Retinal pigment epithelial cell (primary cell): ENCODE measurements around the gene DHX15.

Source experiments
- DNase-seq: peaks from one replicate; pipeline ENCODE4 v3.0.0-alpha.2; 2010; ENCODE audit warnings: low read depth
- H3K4me3 ChIP-seq: 2 replicates; pipeline ENCODE4 v1.5.1; 2011; ENCODE audit warnings: mild to moderate bottlenecking, low read length, control low read depth, moderate library complexity
- TF ChIP-seq, protein P1 (sequence below): conservative IDR thresholded peaks from 2 replicates; pipeline ENCODE4 v1.5.1; 2011; ENCODE audit warnings: low read depth, low read length, control low read depth, inconsistent platforms

Gene DHX15

GRCh38 chr4:24601121-24601520 is 16.8 kb upstream of the DHX15 start:
- no peak for DNase-seq
- no peak overlapping the region for H3K4me3 ChIP-seq
- TF ChIP-seq, protein P1, sequence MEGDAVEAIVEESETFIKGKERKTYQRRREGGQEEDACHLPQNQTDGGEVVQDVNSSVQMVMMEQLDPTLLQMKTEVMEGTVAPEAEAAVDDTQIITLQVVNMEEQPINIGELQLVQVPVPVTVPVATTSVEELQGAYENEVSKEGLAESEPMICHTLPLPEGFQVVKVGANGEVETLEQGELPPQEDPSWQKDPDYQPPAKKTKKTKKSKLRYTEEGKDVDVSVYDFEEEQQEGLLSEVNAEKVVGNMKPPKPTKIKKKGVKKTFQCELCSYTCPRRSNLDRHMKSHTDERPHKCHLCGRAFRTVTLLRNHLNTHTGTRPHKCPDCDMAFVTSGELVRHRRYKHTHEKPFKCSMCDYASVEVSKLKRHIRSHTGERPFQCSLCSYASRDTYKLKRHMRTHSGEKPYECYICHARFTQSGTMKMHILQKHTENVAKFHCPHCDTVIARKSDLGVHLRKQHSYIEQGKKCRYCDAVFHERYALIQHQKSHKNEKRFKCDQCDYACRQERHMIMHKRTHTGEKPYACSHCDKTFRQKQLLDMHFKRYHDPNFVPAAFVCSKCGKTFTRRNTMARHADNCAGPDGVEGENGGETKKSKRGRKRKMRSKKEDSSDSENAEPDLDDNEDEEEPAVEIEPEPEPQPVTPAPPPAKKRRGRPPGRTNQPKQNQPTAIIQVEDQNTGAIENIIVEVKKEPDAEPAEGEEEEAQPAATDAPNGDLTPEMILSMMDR = no peak

DNA sequence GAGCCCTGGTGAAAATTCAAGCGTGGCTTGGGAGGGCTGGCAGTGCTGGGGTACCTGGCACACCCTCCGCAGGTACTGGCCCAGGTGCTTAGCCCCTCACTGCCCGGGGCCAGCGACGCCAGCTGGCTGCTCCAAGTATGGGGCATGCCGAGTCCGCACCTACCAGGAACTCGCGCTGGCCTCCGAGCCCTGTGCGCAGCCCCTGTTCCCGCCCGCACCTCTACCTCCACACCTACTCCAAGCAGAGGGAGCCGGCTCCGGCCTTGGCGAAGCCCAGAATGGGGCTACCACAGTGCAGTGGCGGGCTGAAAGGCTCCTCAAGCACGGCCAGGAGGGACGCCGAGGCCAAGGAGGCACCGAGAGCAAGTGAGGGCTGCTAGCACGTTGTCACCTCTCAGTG is 14.9 kb upstream of the DHX15 start:
- TF ChIP-seq, protein P1 = no peak
- DNase-seq = no peak
- no peak overlapping the region for H3K4me3 ChIP-seq

GRCh38 chr4:24598025-24598424 is 13.7 kb upstream of the DHX15 start:
- no peak overlapping the region for H3K4me3 ChIP-seq
- TF ChIP-seq, protein P1 = no peak
- DNase-seq = no peak

DNA sequence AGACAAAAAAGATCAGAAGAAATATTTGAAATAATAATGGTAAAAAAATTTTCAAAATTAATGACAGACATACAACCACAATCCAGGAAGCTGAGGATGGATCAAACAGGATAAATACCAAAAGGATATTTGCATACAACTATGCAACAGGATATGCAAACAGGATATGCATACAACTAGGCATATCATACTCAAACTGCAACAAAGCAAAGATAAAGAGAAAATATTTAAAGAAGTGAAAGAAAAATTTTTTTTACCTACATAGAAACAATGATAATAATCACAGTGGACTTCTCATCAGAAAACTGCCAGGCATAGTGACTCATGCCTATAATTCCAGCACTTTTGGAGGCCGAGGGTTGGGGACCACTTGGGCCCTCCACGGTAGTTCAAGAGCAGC is 11.3 kb upstream of the DHX15 start:
- TF ChIP-seq, protein P1 = no peak
- no peak for DNase-seq
- H3K4me3 ChIP-seq = no peak overlapping the region

GRCh38 chr4:24594887-24595286 is 10.5 kb upstream of the DHX15 start:
- DNase-seq = no peak
- H3K4me3 ChIP-seq = no peak overlapping the region
- TF ChIP-seq, protein P1 = no peak

GRCh38 chr4:24589448-24589847 is 5.1 kb upstream of the DHX15 start:
- no peak overlapping the region for H3K4me3 ChIP-seq
- TF ChIP-seq, protein P1 = no peak
- DNase-seq = no peak

DNA sequence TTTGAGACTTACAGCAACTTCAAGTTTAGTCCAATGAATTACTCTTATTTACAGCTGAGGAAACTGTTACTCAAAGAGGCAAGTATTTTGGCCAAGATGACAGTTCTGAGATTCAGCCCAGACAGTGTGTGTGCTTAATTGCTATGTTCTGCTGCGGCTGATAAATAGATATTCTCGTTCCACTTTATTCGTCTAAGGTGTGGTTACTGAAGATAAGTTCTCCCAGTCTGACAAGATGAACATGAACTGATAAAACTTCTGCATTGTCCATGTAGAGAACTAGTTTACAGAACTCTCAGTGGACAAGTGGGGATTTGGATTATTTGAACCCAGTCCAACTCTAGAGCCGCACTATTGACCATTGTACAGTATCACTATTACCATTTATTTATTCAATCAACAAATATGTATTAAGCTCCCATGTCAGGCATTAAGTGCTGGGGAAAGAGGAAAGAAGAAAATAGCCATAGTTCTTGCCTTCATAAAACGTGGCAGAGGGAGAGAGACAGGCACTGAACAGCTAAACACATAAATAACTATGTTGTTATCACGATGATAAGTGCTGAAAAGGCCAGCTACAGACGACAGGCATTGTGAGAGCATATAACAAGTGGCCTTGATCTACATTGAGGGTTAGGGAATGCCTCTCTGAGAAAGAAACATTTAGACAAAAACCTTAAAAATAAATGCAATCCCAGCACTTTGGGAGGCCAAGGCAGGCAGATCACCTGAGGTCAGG is 4.0 kb upstream of the DHX15 start:
- no peak overlapping the region for H3K4me3 ChIP-seq
- TF ChIP-seq, protein P1 = no peak
- no peak for DNase-seq
